A673 (cell line): ENCODE data around the gene CLEC5A.

Source experiments
- CTCF ChIP-seq: fragments of 300-800, 200-600 bp; sonication (generic); conservative IDR thresholded peaks from 2 replicates; pipeline ENCODE4 v1.5.1; 2017; ENCODE audit warnings: low read depth, mild to moderate bottlenecking, antibody characterized with exemption, low read length, moderate library complexity, mixed read lengths
- EZH2 ChIP-seq: fragments of 200-600 bp; sonication (generic); IDR thresholded peaks from 2 replicates; pipeline ENCODE4 v1.6.1; 2017; ENCODE audit warnings: borderline replicate concordance, low read depth, mild to moderate bottlenecking, mixed read lengths, antibody characterized with exemption, low read length; ENCODE audit not compliant: poor library complexity, severe bottlenecking

GRCh38 chr7:141911391-141911790, 35.4 kb downstream of the CLEC5A start:
- TF ChIP-seq CTCF = no peak
- no peak for TF ChIP-seq EZH2
